GM19099 (cell line): ENCODE results near the gene SUSD3.

Experiments
- POLR2A ChIP-seq: IDR thresholded peaks from 3 replicates; pipeline ENCODE4 v1.6.1; 2011; ENCODE audit warnings: low read depth; ENCODE audit not compliant: insufficient read length; ENCODE audit errors: extremely low read depth

Gene SUSD3

GRCh38 chr9:93077367-93077766 is 18.9 kb downstream of the SUSD3 start:
- no peak for TF ChIP-seq POLR2A

GRCh38 chr9:93077811-93078210 is 19.3 kb downstream of the SUSD3 start:
- TF ChIP-seq POLR2A = no peak

GRCh38 chr9:93079371-93079770 is 20.9 kb downstream of the SUSD3 start:
- no peak for TF ChIP-seq POLR2A

- TF ChIP-seq POLR2A = no peak
These were observed 21.9 kb downstream of the SUSD3 start for GRCh38 chr9:93080406-93080805.

GRCh38 chr9:93081081-93081529 is 22.6 kb downstream of the SUSD3 start:
- no peak for TF ChIP-seq POLR2A

GRCh38 chr9:93081931-93082330 is 23.4 kb downstream of the SUSD3 start:
- no peak for TF ChIP-seq POLR2A

GRCh38 chr9:93082841-93083411 is 24.4 kb downstream of the SUSD3 start:
- TF ChIP-seq POLR2A = no peak

GRCh38 chr9:93083592-93084470 is 25.3 kb downstream of the SUSD3 start:
- no peak for TF ChIP-seq POLR2A

GRCh38 chr9:93084471-93084881 is 26.0 kb downstream of the SUSD3 start:
- TF ChIP-seq POLR2A = no peak

GRCh38 chr9:93085676-93086075 is 27.2 kb downstream of the SUSD3 start:
- no peak for TF ChIP-seq POLR2A

GRCh38 chr9:93086447-93087224 is 28.1 kb downstream of the SUSD3 start:
- no peak for TF ChIP-seq POLR2A

- TF ChIP-seq POLR2A = no peak
These were observed 29.6 kb downstream of the SUSD3 start for GRCh38 chr9:93087971-93088655.

- no peak for TF ChIP-seq POLR2A
These were observed 30.1 kb downstream of the SUSD3 start for GRCh38 chr9:93088656-93089015.

GRCh38 chr9:93089024-93089423 is 30.5 kb downstream of the SUSD3 start:
- TF ChIP-seq POLR2A = no peak

GRCh38 chr9:93089481-93089991 is 31.0 kb downstream of the SUSD3 start:
- TF ChIP-seq POLR2A = no peak
